Neural crest cell (in vitro differentiated cells): ENCODE results near the gene SEPTIN1. TPM values are rescaled to one million over a fixed set of nuclear protein-coding genes. Genes with fewer than 3 reads are reported as not detected.
A peak's percentile ranks its signal among the peaks of the same experiment; 100 is the strongest.

Source experiments
- DNase-seq: peaks from one replicate; pipeline ENCODE4 v3.0.0; 2021; ENCODE audit warnings: low read depth, mixed read lengths, low spot score
- H3K27ac Mint-ChIP-seq: one replicate; pipeline ENCODE4 v1.8.0; 2021; ENCODE audit warnings: mild to moderate bottlenecking, mixed read lengths; ENCODE audit not compliant: unreplicated experiment
- H3K27me3 Mint-ChIP-seq: 2 replicates; pipeline ENCODE4 v1.8.0; 2021; ENCODE audit warnings: low read depth, mild to moderate bottlenecking, mixed read lengths
- H3K36me3 Mint-ChIP-seq: 2 replicates; pipeline ENCODE4 v1.8.0; 2021; ENCODE audit warnings: low read depth, mild to moderate bottlenecking, mixed read lengths
- H3K4me1 Mint-ChIP-seq: 2 replicates; pipeline ENCODE4 v1.8.0; 2021; ENCODE audit warnings: mixed read lengths
- H3K4me3 Mint-ChIP-seq: one replicate; pipeline ENCODE4 v1.8.0; 2021; ENCODE audit warnings: mild to moderate bottlenecking, mixed read lengths
- H3K9me3 Mint-ChIP-seq: 2 replicates; pipeline ENCODE4 v1.8.0; 2021; ENCODE audit warnings: mixed read lengths
- CTCF ChIP-seq: fragments of 200-600 bp; sonication (generic); conservative IDR thresholded peaks from 2 replicates; pipeline ENCODE4 v1.5.0; 2021; ENCODE audit warnings: antibody characterized with exemption, mild to moderate bottlenecking
- total RNA-seq: library from RNA; stranded (reverse); gene quantifications from 2 replicates; pipeline ENCODE4 v1.2.1, GENCODE V29; 2021

The SEPTIN1 gene
- total RNA-seq, 1 donor from 2014 or later = 2.3 TPM

DNA sequence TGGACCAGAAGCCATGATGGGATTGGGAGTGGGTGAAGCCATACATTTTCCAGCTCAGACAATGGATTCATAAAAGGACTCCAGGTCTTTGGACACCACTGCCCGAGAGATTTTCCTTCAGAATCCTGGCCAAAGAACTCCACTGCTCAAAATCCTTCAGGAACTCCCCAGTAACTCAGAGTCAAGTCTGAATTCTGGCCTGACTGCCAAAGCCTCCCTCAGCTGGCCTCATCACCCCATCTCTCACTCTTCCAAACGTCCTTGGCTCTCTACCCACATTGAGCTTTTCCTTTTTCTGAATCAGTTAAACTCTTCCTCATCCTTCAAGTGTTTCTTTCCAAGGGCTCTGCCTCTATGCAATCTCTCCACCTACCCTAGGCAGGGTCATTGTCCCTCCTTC lies 1.2 kb upstream of the SEPTIN1 start:
- no peak for DNase-seq
- Mint-ChIP-seq H3K9me3 (no peaks in the 10 kb centered on the region), H3K27me3 (peaks cover 2% of the 10 kb centered on the region), H3K4me3 (peak overlapping the region; percentile 45), H3K36me3 (peaks cover 3% of the 10 kb centered on the region), H3K4me1 (peaks cover 28% of the 10 kb centered on the region), H3K27ac (no peak overlapping the region)
- no peak for TF ChIP-seq CTCF

DNA sequence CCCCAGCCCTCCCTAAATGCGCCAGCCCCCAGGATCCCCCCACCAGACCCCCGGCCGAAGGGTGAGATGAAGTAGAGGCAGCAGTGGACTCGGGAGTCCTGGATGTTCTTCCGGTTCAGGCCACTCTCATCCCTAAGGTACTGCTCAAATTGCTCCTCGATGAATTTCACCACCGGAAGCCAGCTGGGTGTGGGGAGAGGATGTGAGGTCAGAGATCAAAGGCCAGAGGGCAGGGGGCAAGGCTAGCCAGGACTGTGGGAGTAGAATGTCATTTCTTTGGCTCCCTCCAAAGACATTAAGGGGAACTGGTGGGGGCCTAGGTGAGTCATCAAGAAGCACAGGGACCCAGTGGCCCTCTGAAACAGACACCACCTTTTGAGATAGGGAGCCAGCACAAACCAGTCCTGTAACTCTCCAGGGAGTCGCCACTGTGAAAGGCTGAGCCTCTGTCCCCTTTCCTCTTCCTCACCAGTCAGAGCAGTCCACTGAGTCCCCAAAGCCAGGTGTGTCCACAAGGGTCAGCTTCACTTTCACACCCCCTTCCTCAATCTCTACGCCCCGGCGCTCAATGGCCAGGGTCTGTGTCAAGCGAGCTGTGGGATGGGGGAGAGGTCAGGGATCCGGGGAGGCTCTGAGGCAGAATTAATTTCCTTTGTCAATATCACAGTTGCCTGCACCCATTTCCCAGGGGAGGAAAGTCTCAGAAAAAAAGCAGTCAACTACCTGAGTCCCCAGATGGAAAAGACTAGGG lies 895 bp downstream of the SEPTIN1 start:
- TF ChIP-seq CTCF = no peak
- H3K9me3 Mint-ChIP-seq = no peaks in the 10 kb centered on the region
- H3K27ac Mint-ChIP-seq = peak overlapping the region; percentile 57
- H3K4me1 Mint-ChIP-seq = peaks cover 42% of the 10 kb centered on the region
- H3K4me3 Mint-ChIP-seq = peak overlapping the region; percentile 64
- DNase-seq = no peak
- peaks cover 2% of the 10 kb centered on the region for H3K27me3 Mint-ChIP-seq
- peaks cover 3% of the 10 kb centered on the region for H3K36me3 Mint-ChIP-seq

- H3K4me3 Mint-ChIP-seq = peak overlapping the region; percentile 99
- peaks cover 3% of the 10 kb centered on the region for H3K36me3 Mint-ChIP-seq
- TF ChIP-seq CTCF = no peak
- peaks cover 2% of the 10 kb centered on the region for H3K27me3 Mint-ChIP-seq
- DNase-seq = no peak
- no peak overlapping the region for H3K27ac Mint-ChIP-seq
- H3K9me3 Mint-ChIP-seq = no peaks in the 10 kb centered on the region
- H3K4me1 Mint-ChIP-seq = peaks cover 42% of the 10 kb centered on the region
Observed at GRCh38 chr16:30380803-30381208, 1.6 kb downstream of the SEPTIN1 start.

DNA sequence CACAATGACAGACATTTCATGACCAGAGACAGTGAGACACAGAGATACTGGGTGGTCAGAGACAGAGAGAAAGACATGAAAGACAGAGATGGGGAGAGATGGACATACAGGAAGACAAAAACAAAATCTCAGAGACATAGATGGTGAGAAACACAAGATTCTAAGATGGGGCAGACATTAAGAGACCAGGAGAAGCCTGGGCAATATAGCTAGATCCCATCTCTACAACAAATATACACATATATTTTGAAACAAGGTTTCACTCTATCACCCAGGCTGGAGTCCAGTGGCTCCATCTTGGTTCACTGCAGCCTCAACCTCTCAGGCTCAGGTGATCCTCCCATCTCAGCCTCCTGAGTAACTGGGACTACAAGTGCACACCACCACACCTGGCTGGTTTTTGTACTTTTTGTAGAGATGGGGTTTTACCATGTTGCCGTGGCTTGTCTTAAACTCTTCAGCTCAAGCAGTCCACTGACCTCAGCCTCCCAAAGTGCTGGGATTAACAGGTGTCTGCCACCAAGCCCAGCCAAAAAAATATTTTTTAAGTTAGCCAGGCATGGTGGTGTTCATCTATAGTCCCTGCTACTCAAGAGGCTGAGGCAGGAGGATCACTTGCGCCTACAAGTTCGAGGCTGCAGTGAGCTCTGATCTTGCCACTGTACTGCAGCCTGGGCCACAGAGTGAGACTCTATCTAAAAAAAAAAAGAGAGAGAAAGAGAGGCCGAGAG lies 2.1 kb downstream of the SEPTIN1 start:
- peaks cover 2% of the 10 kb centered on the region for H3K27me3 Mint-ChIP-seq
- H3K4me3 Mint-ChIP-seq = peak overlapping the region; percentile 99
- H3K9me3 Mint-ChIP-seq = no peaks in the 10 kb centered on the region
- no peak for TF ChIP-seq CTCF
- H3K4me1 Mint-ChIP-seq = peaks cover 42% of the 10 kb centered on the region
- DNase-seq = no peak
- peaks cover 3% of the 10 kb centered on the region for H3K36me3 Mint-ChIP-seq
- no peak overlapping the region for H3K27ac Mint-ChIP-seq

DNA sequence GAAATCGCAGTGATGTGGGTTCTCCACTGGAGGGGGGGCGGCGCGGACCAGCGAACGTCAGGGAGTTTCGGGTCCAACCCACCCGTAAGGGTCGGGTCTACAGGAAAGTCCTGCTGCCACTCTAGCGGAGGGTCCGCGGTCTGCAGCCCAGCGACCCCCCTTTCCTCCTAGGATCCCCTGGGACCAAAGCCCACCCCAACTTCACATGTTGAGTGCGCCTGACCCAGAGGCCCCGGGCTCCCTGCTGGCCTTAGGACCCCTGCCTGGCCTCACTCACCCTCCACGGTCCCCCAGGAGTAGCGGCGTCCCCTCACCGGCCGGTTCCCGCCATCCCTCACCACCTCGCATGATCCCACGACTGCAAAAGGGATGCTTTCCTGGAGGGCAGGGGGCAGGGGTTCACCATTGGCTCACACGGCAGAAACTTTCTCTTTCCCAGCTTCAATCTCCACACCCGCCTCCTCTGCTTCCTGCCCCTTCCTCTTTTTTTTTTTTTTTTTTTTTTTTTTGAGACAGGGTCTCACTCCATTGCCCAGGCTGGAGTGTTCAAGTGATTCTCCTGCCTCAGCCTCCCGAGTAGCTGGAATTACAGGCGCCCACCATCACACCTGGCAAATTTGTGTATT lies 3.1 kb downstream of the SEPTIN1 start:
- Mint-ChIP-seq H3K27ac (no peak overlapping the region), H3K9me3 (no peaks in the 10 kb centered on the region), H3K4me3 (peak overlapping the region; percentile 99), H3K4me1 (peaks cover 42% of the 10 kb centered on the region), H3K36me3 (peaks cover 3% of the 10 kb centered on the region), H3K27me3 (peaks cover 2% of the 10 kb centered on the region)
- TF ChIP-seq CTCF = no peak
- DNase-seq = no peak
